ENCODE measurements around the gene TBC1D17. TPM values are rescaled to one million over a fixed set of nuclear protein-coding genes. Genes with fewer than 3 reads are reported as not detected.
A peak's percentile ranks its signal among the peaks of the same experiment; 100 is the strongest.

Gene TBC1D17
- total and polyA plus RNA-seq, 10 of the 15 experiments (the other 5 are each of a cell fraction or from before 2014, with no cell fraction given), result 0.42 to 20.4 (median 11.2) TPM

DNA sequence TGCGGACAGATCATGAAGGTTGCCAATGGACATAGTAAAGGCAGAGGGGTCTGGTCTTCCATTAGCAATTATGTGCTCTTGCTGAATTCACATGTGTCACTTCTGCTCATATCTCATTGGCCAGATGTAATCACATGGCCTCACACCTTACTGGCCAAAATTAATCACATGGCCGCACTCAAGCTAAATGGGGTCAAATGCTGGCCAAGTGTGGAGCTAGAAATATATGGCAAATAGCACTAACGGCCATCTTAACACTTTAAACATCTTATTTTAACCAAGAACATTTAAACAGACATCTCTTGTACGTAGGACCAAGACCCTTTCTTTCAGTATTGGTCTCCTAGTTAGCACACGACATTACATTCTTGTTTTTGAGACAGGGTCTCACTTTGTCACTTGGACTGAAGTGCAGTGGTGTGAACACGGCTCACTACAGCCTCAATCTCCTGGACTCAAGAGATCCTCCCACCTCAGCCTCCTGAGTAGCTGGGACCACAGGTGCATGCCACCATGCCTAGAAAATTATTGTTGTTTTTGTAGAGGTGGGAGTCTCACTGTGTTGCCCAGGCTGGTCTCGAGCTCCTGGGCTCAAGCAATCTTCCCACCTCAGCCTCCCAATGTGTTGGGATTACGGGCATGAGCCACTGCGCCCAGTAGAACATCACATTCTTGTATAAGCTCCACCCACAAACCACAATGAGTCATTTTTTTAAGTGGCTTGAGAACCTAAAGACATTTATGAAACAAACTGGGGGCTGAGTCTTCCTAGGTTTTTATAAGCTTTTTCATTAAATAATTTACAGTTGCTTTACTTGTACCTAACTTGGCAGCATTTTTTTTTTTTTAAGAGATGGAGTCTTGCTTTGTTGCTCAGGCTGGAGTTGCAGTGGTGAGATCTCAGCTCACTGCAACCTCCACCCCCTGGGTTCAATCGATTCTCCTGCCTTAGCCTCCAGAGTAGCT lies 29.5 kb upstream of the TBC1D17 start:
- DNase-seq (ENCODE audit: low read depth, low spot score) (no peak), FAIRE-seq (no peak), ATAC-seq (no peak)
- H2AFZ ChIP-seq (ENCODE audit: control insufficient read depth, low read depth, low read length), result no peak overlapping the region
- no peaks in the 10 kb centered on the region for H4K20me1 ChIP-seq (ENCODE audit: control insufficient read depth, insufficient read depth)
- H3K27me3 ChIP-seq (replicated peaks in 1 of 2; ENCODE audit: control insufficient read depth in 2 of 2, insufficient read depth in 2 of 2, low read length in 1 of 2), result no peaks in the 10 kb centered on the region
- in situ Hi-C loops (cut with MboI), result no loop called here
- SMC1A ChIA-PET (ENCODE audit: uncharacterized antibody, unreplicated experiment), result interaction anchor here (0.6 to 1.7 kb wide), 4 partner anchors 8 to 83 kb away, joined by 3 read pairs; partner anchors contain the start of genes ATF5 and NUP62
- intact Hi-C loops (cut with micrococcal nuclease; ENCODE audit: unreplicated experiment), result no loop called here
- CTCF ChIA-PET, result interaction anchor here (0.6 to 1.6 kb wide), 6 partner anchors 21 to 1357 kb away, joined by 3 to 6 read pairs (median 4); partner anchors contain the start of gene FUZ
- no peak overlapping the region for H3K4me3 ChIP-seq
- 39% methylated on average over 10 of the region's 10 CpGs for WGBS (ENCODE audit: insufficient coverage, insufficient replicate concordance, low lambda C conversion rate, missing lambda C conversion rate)
- H3K79me2 ChIP-seq (ENCODE audit: control insufficient read depth, insufficient read depth, low read length), result peaks cover 6% of the 10 kb centered on the region
- no TSS peak for BruUV-seq (replicated peaks)
- peaks cover 5% of the 10 kb centered on the region; the same call in 2 of the 3 replicates for H3K9me3 ChIP-seq (replicated peaks; ENCODE audit: control insufficient read depth, insufficient read depth, low read length)
- H3K4me1 ChIP-seq (ENCODE audit: control insufficient read depth, insufficient read depth, low read length), result peaks cover 40% of the 10 kb centered on the region
- no peaks in the 10 kb centered on the region for H3K36me3 ChIP-seq (ENCODE audit: control insufficient read depth in 2 of 2, insufficient read depth in 2 of 2, low read length in 1 of 2)
- H3K27ac ChIP-seq (ENCODE audit: control insufficient read depth, insufficient read depth), result no peak overlapping the region
- RAD21 ChIA-PET (ENCODE audit: unreplicated experiment), result interaction anchor here (0.6 to 1.6 kb wide), 5 partner anchors 22 to 208 kb away, joined by 3 to 4 read pairs (median 3); partner anchors contain the start of genes AKT1S1 and RRAS
- no peak overlapping the region for H3K9ac ChIP-seq (ENCODE audit: control insufficient read depth, insufficient read depth, low read length)
- H3K4me2 ChIP-seq (ENCODE audit: control insufficient read depth, insufficient read depth), result peak overlapping the region; percentile 32
- POLR2A ChIA-PET, result interaction anchor here (0.6 to 2.7 kb wide), 4 partner anchors 21 to 205 kb away, joined by 3 to 12 read pairs (median 4); no protein-coding TSS in a partner anchor
- TF ChIP-seq NFYB (IDR thresholded peaks at IDR 0.05; ENCODE audit: insufficient read depth, low read depth, low read length), result 0 out of 2 replicates have a peak, but pooled peaks have one; percentile 37
- TF ChIP-seq HDAC2 (IDR thresholded peaks at IDR 0.05), result no peak
- no peak for TF ChIP-seq CEBPB (IDR thresholded peaks at IDR 0.05; ENCODE audit: borderline replicate concordance in 1 of 2, low read depth in 2 of 2, low read length in 2 of 2)
- no peak for TF ChIP-seq SIN3A (IDR thresholded peaks at IDR 0.05; ENCODE audit: low read depth, low read length)
- TF ChIP-seq JUNB (IDR thresholded peaks at IDR 0.05), result peak; percentile 45; the same call in 1 of the 2 replicates
- TF ChIP-seq DPF2 (IDR thresholded peaks at IDR 0.05), result 0 out of 2 replicates have a peak, but pooled peaks have one; percentile 32
- TF ChIP-seq IKZF1 (conservative IDR thresholded peaks at IDR 0.05), result no peak
- TF ChIP-seq CBX3 (IDR thresholded peaks at IDR 0.05; ENCODE audit: borderline replicate concordance, low read depth), result no peak
- TF ChIP-seq, protein P1, sequence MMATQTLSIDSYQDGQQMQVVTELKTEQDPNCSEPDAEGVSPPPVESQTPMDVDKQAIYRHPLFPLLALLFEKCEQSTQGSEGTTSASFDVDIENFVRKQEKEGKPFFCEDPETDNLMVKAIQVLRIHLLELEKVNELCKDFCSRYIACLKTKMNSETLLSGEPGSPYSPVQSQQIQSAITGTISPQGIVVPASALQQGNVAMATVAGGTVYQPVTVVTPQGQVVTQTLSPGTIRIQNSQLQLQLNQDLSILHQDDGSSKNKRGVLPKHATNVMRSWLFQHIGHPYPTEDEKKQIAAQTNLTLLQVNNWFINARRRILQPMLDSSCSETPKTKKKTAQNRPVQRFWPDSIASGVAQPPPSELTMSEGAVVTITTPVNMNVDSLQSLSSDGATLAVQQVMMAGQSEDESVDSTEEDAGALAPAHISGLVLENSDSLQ (IDR thresholded peaks at IDR 0.05), result no peak
- TF ChIP-seq, protein P2, sequence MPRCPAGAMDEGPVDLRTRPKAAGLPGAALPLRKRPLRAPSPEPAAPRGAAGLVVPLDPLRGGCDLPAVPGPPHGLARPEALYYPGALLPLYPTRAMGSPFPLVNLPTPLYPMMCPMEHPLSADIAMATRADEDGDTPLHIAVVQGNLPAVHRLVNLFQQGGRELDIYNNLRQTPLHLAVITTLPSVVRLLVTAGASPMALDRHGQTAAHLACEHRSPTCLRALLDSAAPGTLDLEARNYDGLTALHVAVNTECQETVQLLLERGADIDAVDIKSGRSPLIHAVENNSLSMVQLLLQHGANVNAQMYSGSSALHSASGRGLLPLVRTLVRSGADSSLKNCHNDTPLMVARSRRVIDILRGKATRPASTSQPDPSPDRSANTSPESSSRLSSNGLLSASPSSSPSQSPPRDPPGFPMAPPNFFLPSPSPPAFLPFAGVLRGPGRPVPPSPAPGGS (IDR thresholded peaks at IDR 0.05; ENCODE audit: borderline replicate concordance, insufficient read depth, low read depth, low read length, poor library complexity, severe bottlenecking), result no peak
- TF ChIP-seq NRF1 (conservative IDR thresholded peaks at IDR 0.05; ENCODE audit: low read depth, low read length), result no peak
- 0 out of 2 replicates have a peak, but pooled peaks have one; percentile 8 for TF ChIP-seq RELB (IDR thresholded peaks at IDR 0.05; ENCODE audit: low read depth)
- TF ChIP-seq POU2F2 (IDR thresholded peaks at IDR 0.05; ENCODE audit: borderline replicate concordance, low read depth, low read length), result no peak
- peak; percentile 36 for TF ChIP-seq USF1 (IDR thresholded peaks at IDR 0.05; ENCODE audit: borderline replicate concordance, extremely low read length, insufficient read depth, low read depth, low read length)
- TF ChIP-seq, protein P3, sequence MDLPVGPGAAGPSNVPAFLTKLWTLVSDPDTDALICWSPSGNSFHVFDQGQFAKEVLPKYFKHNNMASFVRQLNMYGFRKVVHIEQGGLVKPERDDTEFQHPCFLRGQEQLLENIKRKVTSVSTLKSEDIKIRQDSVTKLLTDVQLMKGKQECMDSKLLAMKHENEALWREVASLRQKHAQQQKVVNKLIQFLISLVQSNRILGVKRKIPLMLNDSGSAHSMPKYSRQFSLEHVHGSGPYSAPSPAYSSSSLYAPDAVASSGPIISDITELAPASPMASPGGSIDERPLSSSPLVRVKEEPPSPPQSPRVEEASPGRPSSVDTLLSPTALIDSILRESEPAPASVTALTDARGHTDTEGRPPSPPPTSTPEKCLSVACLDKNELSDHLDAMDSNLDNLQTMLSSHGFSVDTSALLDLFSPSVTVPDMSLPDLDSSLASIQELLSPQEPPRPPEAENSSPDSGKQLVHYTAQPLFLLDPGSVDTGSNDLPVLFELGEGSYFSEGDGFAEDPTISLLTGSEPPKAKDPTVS (IDR thresholded peaks at IDR 0.05; ENCODE audit: low read depth, low read length), result no peak
